Measurements from ENCODE around the gene SEMA4C.

The SEMA4C gene

GRCh38 chr2:96860065-96861029 lies 9.5 kb downstream of the SEMA4C start:
- no peak for TF ChIP-seq ZNF274 (IDR thresholded peaks at IDR 0.05; ENCODE audit: low read depth, low read length)
- H3K4me3 ChIP-seq (ENCODE audit: low read length) = no peak overlapping the region

GRCh38 chr2:96859681-96860064 lies 10.2 kb downstream of the SEMA4C start:
- TF ChIP-seq ZNF274 (IDR thresholded peaks at IDR 0.05; ENCODE audit: low read depth, low read length) = no peak
- no peak overlapping the region for H3K4me3 ChIP-seq (ENCODE audit: low read length)

GRCh38 chr2:96859099-96859649 lies 10.7 kb downstream of the SEMA4C start:
- no peak overlapping the region for H3K4me3 ChIP-seq (ENCODE audit: low read length)
- no peak for TF ChIP-seq ZNF274 (IDR thresholded peaks at IDR 0.05; ENCODE audit: low read depth, low read length)

GRCh38 chr2:96857667-96858372 lies 12.1 kb downstream of the SEMA4C start, which contains the start of gene ANKRD39:
ANKRD39 (minus strand) TSS chr2:96858016; CDS start chr2:96857987, 29 bp downstream.
- TF ChIP-seq ZNF274 (IDR thresholded peaks at IDR 0.05; ENCODE audit: low read depth, low read length) = no peak
- peak within 1 kb of the TSS; percentile 78 for H3K4me3 ChIP-seq (ENCODE audit: low read length)

GRCh38 chr2:96856776-96857666 lies 12.9 kb downstream of the SEMA4C start:
- TF ChIP-seq ZNF274 (IDR thresholded peaks at IDR 0.05; ENCODE audit: low read depth, low read length) = no peak
- H3K4me3 ChIP-seq (ENCODE audit: low read length) = peak overlapping the region; percentile 78

GRCh38 chr2:96853321-96853720 lies 16.6 kb downstream of the SEMA4C start:
- no peak overlapping the region for H3K4me3 ChIP-seq (ENCODE audit: low read length)
- TF ChIP-seq ZNF274 (IDR thresholded peaks at IDR 0.05; ENCODE audit: low read depth, low read length) = no peak

- TF ChIP-seq ZNF274 (IDR thresholded peaks at IDR 0.05; ENCODE audit: low read depth, low read length) = no peak
- H3K4me3 ChIP-seq (ENCODE audit: low read length) = no peak overlapping the region
These were observed 17.2 kb downstream of the SEMA4C start for GRCh38 chr2:96852667-96853066.

GRCh38 chr2:96848264-96848663 lies 21.6 kb downstream of the SEMA4C start:
- H3K4me3 ChIP-seq (ENCODE audit: low read length) = no peak overlapping the region
- no peak for TF ChIP-seq ZNF274 (IDR thresholded peaks at IDR 0.05; ENCODE audit: low read depth, low read length)

GRCh38 chr2:96847586-96847985 lies 22.3 kb downstream of the SEMA4C start:
- no peak overlapping the region for H3K4me3 ChIP-seq (ENCODE audit: low read length)
- TF ChIP-seq ZNF274 (IDR thresholded peaks at IDR 0.05; ENCODE audit: low read depth, low read length) = no peak

GRCh38 chr2:96846825-96847224 lies 23.1 kb downstream of the SEMA4C start:
- no peak for TF ChIP-seq ZNF274 (IDR thresholded peaks at IDR 0.05; ENCODE audit: low read depth, low read length)
- no peak overlapping the region for H3K4me3 ChIP-seq (ENCODE audit: low read length)

- no peak for TF ChIP-seq ZNF274 (IDR thresholded peaks at IDR 0.05; ENCODE audit: low read depth, low read length)
- no peak overlapping the region for H3K4me3 ChIP-seq (ENCODE audit: low read length)
These were observed 25.5 kb downstream of the SEMA4C start for GRCh38 chr2:96844405-96844808.

GRCh38 chr2:96843538-96844268 lies 26.2 kb downstream of the SEMA4C start, which contains the start of gene ANKRD23:
ANKRD23 (minus strand) TSS chr2:96844021; CDS start chr2:96843992, 29 bp downstream.
- H3K4me3 ChIP-seq (ENCODE audit: low read length) = no peak within 1 kb of the TSS
- no peak for TF ChIP-seq ZNF274 (IDR thresholded peaks at IDR 0.05; ENCODE audit: low read depth, low read length)

GRCh38 chr2:96842600-96842999 lies 27.3 kb downstream of the SEMA4C start:
- TF ChIP-seq ZNF274 (IDR thresholded peaks at IDR 0.05; ENCODE audit: low read depth, low read length) = no peak

More at GRCh38 chr2:96842600-96842999, 27.3 kb downstream of the SEMA4C start:
- no peak overlapping the region for H3K4me3 ChIP-seq (ENCODE audit: low read length)
